Fibroblast of mammary gland (primary cell): ENCODE data around the gene TPK1.
"Not testable (repeated sequence)": the region's sequence is repeated elsewhere in the genome, so short reads cannot be mapped to it uniquely, and the experiment has no call there.

Experiments
- DNase-seq: peaks from one replicate; pipeline ENCODE4 v3.0.0-alpha.2; 2010; ENCODE audit warnings: low read depth
- H3K4me3 ChIP-seq: 2 replicates; pipeline ENCODE4 v1.5.1; 2011; ENCODE audit warnings: low read depth, mild to moderate bottlenecking, low read length, moderate library complexity; ENCODE audit not compliant: control insufficient read depth
- TF ChIP-seq, protein P1 (sequence below): conservative IDR thresholded peaks from 2 replicates; pipeline ENCODE4 v1.5.1; 2011; ENCODE audit warnings: low read depth, low read length, inconsistent platforms; ENCODE audit not compliant: control insufficient read depth, insufficient read depth

Gene TPK1

DNA sequence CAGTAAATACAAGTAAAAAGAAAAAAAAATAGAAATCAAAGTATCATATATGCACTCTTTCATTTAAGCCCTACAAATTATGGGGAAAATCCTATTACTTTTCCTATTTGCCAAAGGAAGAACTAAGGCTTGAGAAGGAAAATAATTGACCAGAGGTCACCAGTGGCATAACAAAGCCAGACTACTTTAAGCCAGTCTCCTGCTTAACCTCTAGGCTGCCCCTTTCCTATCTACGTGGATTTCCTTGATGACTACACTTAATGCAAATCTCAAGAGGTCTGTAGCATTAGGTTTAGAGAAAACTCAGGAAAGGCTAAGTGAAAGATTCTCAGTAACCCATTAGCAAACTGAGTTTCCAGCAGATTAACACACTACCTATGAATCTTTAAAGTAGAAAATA lies 49.8 kb downstream of the TPK1 start:
- no peak for DNase-seq
- TF ChIP-seq, protein P1, sequence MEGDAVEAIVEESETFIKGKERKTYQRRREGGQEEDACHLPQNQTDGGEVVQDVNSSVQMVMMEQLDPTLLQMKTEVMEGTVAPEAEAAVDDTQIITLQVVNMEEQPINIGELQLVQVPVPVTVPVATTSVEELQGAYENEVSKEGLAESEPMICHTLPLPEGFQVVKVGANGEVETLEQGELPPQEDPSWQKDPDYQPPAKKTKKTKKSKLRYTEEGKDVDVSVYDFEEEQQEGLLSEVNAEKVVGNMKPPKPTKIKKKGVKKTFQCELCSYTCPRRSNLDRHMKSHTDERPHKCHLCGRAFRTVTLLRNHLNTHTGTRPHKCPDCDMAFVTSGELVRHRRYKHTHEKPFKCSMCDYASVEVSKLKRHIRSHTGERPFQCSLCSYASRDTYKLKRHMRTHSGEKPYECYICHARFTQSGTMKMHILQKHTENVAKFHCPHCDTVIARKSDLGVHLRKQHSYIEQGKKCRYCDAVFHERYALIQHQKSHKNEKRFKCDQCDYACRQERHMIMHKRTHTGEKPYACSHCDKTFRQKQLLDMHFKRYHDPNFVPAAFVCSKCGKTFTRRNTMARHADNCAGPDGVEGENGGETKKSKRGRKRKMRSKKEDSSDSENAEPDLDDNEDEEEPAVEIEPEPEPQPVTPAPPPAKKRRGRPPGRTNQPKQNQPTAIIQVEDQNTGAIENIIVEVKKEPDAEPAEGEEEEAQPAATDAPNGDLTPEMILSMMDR: no peak
- no peak overlapping the region for H3K4me3 ChIP-seq

DNA sequence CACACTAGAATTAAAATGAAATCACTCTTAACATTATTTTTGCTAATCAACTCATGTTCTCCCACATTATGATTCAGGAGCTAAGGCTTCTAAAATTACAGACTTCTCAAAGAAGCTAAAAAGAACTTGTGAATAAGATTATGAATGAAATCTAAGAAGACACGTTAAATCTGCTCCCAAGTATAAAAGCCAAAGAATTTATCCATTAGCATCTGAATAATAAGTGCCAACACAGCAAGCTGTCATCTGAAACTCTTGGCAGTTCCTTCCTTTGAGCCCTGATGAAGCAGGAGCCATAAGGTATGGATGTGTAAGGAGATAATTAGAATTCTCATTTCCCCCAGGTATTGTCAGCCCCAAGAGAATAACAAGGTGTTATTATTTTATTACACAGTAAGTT lies 50.3 kb downstream of the TPK1 start:
- no peak overlapping the region for H3K4me3 ChIP-seq
- TF ChIP-seq, protein P1: no peak

DNA sequence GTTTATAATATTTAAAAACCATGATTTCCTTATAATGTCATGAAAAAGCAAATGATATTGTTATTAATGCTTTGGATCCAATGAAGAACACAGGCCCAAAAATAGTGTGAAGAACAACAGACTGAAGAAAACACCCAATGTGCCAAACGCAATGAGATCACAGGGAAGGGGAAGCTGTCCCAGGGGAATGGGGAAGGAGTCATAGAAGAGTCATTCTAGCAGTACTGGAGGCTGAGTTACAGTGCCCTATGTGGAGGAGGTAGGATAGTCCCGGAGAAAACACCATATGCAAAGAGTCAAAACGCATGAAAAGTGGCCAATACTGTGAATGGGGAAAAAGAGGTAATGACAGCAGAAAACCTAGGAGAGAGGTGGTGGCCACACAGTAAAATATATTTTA lies 50.9 kb downstream of the TPK1 start:
- TF ChIP-seq, protein P1: no peak
- DNase-seq: peak; percentile 84
- H3K4me3 ChIP-seq: no peak overlapping the region

More for the DNA sequence above, 50.3 kb downstream of the TPK1 start:
- no peak for DNase-seq

DNA sequence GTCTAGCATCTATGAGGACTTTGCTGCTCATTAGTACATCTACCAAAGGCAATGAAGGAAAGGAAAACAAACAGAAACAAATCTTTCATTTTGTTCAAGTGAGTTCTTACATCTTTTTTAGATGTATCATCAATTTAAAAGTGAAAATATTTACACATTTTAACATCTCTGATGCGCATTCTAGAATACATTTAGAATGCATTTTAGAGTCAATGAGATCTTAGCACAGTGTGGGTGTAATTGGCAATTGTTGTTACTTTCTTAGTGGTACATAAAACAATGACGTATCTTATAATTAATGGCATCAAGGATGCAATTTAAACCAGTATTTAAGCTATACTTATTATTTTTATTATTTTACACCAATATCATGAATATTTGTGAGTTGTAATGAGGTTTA lies 51.4 kb downstream of the TPK1 start:
- no peak overlapping the region for H3K4me3 ChIP-seq
- TF ChIP-seq, protein P1: no peak
- no peak for DNase-seq

DNA sequence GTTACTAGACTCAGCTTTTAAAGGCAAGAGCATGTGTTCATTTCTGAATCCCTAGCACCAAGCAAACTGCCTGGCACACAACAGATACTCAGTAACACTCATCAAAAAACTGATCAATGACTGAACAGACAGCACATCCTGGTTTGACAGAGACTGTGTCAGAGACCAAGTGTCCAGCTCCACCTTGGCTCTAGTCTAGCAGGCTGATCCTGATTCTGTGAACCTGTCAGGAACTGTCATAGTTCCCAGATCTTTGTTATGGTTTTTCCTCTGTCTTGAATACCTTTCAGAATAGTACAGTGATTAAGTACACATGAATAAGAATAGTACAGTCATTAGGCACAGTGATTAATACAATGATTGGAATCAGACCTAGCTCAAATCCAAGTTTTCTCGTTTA lies 53.0 kb downstream of the TPK1 start:
- TF ChIP-seq, protein P1: no peak
- no peak overlapping the region for H3K4me3 ChIP-seq
- no peak for DNase-seq

DNA sequence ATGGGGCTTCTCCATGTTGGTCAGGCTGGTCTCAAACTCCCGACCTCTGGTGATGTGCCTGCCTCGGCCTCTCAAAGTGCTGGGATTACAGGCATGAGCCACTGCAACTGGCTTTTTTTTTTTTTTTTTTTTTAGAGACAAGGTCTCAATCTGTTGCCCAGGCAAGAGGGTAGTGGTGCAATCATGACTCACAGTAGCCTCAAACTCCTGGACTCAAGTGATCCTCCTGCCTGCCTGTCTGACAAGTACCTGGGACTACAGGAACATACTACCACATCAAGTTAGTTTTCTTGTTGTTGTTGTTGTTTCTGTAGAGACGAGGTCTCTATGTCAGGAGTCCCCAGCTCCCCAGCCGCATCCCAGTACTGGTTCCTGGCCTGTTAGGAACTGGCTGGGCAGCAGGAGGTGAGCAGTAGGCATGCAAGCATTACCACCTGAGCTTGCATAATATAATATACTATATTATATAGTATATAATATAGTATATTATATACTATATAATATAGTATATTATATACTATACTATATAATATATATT lies 55.7 kb downstream of the TPK1 start:
- peak; percentile 56 for DNase-seq
- TF ChIP-seq, protein P1: no peak
- no peak overlapping the region for H3K4me3 ChIP-seq

DNA sequence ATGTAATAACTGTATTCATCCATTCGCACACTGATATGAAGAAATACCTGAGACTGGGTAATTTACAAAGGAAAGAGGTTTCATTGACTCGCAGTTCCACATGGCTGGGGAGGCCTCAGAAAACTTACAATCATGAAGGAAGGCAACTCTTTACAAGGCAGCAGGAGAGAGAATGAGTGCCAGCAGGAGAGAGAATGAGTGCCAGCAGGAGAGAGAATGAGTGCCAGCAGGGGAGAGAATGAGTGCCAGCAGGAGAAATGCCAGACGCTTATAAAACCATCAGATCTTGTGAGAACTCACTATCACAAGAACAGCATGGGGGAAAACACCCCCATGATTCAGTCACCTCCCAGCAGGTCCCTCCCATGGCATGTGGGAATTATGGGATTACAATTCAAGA lies 58.0 kb downstream of the TPK1 start:
- DNase-seq, H3K4me3 ChIP-seq: not testable (repeated sequence)
